Activated T-cell treated with anti-CD3 and anti-CD28 coated beads, Interleukin-2, amount 50 U/mL, for 48 hours (primary cell): ENCODE results near the gene CD2BP2.

Source experiments
- DNase-seq, 2 experiments: peaks; one replicate each; pipeline ENCODE4 v3.0.0-alpha.2; 2020

CD2BP2 gene

GRCh38 chr16:30358990-30359870 is 4.1 kb upstream of the CD2BP2 start:
- no peak for DNase-seq

- no peak for DNase-seq
These were observed 3.4 kb upstream of the CD2BP2 start for GRCh38 chr16:30358577-30358936.

GRCh38 chr16:30357715-30358576 is 2.8 kb upstream of the CD2BP2 start:
- no peak for DNase-seq

- DNase-seq, result no peak
These were observed 2.1 kb upstream of the CD2BP2 start for GRCh38 chr16:30357085-30357714.

GRCh38 chr16:30356401-30357084 is 1.4 kb upstream of the CD2BP2 start:
- no peak for DNase-seq

GRCh38 chr16:30355954-30356308 is 823 bp upstream of the CD2BP2 start:
- DNase-seq, result no peak

GRCh38 chr16:30354423-30355143 is 525 bp downstream of the CD2BP2 start:
- peak in 1 of 2 experiments; percentile 35 for DNase-seq

- no peak for DNase-seq
These were observed 1.5 kb downstream of the CD2BP2 start for GRCh38 chr16:30353438-30354129.

GRCh38 chr16:30352488-30353401 is 2.4 kb downstream of the CD2BP2 start:
- no peak for DNase-seq

GRCh38 chr16:30351586-30352419 is 3.3 kb downstream of the CD2BP2 start:
- no peak for DNase-seq

GRCh38 chr16:30351001-30351441 is 4.1 kb downstream of the CD2BP2 start:
- no peak for DNase-seq

GRCh38 chr16:30350134-30350871 is 4.8 kb downstream of the CD2BP2 start:
- no peak for DNase-seq

- no peak for DNase-seq
These were observed 5.4 kb downstream of the CD2BP2 start for GRCh38 chr16:30349675-30350074.

GRCh38 chr16:30348929-30349328 is 6.2 kb downstream of the CD2BP2 start:
- DNase-seq, result no peak

GRCh38 chr16:30348113-30348512 is 7.0 kb downstream of the CD2BP2 start:
- DNase-seq, result no peak

- DNase-seq, result peak in 1 of 2 experiments; percentile 10
These were observed 8.8 kb downstream of the CD2BP2 start for GRCh38 chr16:30346286-30346685.

GRCh38 chr16:30343491-30343820 is 11.7 kb downstream of the CD2BP2 start:
- peak in 1 of 2 experiments; percentile 10 for DNase-seq

- DNase-seq, result peak; percentile 13 to 17
These were observed 12.2 kb downstream of the CD2BP2 start for GRCh38 chr16:30342751-30343490.
